ENCODE measurements around the gene FAIM2. TPM values are rescaled to one million over a fixed set of nuclear protein-coding genes. Genes with fewer than 3 reads are reported as not detected.

FAIM2 gene
- total and polyA plus RNA-seq, 7 experiments from 2014 or later: 0.22 to 0.85 TPM; not detected in 5

DNA sequence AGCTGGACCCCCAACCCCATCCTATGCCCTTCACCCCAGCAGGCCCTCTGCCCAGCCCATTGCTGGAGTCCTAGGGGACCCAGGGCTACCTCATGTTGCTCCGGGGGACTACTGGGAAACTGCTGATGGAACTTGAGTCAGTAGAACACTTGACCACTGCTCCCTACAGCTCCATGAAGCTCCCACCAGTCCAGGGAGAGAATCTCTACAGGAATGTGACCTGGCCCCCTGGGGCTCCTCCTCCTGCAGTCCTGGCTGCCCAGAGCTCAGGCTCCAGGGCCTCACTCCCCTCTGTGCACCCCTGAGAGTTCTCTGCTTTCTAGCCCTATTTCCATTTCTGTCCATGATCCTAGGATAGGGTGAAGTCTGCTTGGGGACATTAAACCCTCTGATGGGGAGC, 36.0 kb upstream of the FAIM2 start:
- H3K36me3 ChIP-seq (ENCODE audit: control insufficient read depth in 2 of 3, insufficient read depth in 3 of 3, low read length in 3 of 3): no peaks in the 10 kb centered on the region
- no peaks in the 10 kb centered on the region for H3K9me3 ChIP-seq (ENCODE audit: control insufficient read depth in 2 of 3, low read length in 3 of 3)
- H3K4me1 ChIP-seq (ENCODE audit: control insufficient read depth in 2 of 2, insufficient read depth in 2 of 2, low read length in 2 of 2): no peaks in the 10 kb centered on the region
- Mint-ChIP-seq H3K27me3 (peaks cover 0 to 11% (median 2%) of the 10 kb centered on the region in 5 donors), H3K27ac (no peak overlapping the region), H3K4me1 (peaks cover 0 to 16% (median 0%) of the 10 kb centered on the region in 7 donors), H3K9me3 (no peaks in the 10 kb centered on the region), H3K4me3 (no peak overlapping the region), H3K36me3 (no peaks in the 10 kb centered on the region)
- intact Hi-C loops (cut with micrococcal nuclease): no loop called here
- H3K27ac ChIP-seq (ENCODE audit: low read depth, low read length): no peak overlapping the region
- POLR2A ChIA-PET: no interaction called here
- CTCF ChIA-PET: interaction anchor here (0.6 to 1.7 kb wide), 2 partner anchors 28 to 387 kb away, joined by 6 to 12 read pairs; no protein-coding TSS in a partner anchor
- no peak overlapping the region for H3K4me3 ChIP-seq (ENCODE audit: low read length)
- no peaks in the 10 kb centered on the region for H3K27me3 ChIP-seq (ENCODE audit: control insufficient read depth in 2 of 2, insufficient read depth in 2 of 2, low read length in 2 of 2)
- DNase-seq (no peak), ATAC-seq (no peak)

DNA sequence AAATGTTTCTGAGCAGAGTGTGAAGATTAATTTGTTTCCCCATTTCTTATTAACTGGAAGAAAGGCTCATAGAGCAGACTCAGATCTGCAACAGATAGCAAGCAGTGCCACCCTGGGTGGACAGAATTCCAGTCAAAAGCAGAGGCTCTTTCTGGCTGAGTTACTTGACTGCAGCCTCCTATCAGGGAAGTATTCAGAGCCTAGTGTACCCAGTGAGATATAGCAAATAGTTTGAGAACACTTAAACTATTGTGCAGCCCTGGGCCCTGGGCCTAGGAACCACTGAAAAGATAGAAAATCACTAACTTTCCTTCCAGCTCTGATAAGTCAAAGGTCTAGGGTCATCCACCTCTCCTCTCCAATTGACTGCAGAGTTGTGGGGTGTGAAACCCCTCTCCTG, 35.6 kb upstream of the FAIM2 start:
- CTCF ChIA-PET: interaction anchor here (1.7 kb wide), 1 partner anchor 28 kb away, joined by 6 read pairs; no protein-coding TSS in a partner anchor

DNA sequence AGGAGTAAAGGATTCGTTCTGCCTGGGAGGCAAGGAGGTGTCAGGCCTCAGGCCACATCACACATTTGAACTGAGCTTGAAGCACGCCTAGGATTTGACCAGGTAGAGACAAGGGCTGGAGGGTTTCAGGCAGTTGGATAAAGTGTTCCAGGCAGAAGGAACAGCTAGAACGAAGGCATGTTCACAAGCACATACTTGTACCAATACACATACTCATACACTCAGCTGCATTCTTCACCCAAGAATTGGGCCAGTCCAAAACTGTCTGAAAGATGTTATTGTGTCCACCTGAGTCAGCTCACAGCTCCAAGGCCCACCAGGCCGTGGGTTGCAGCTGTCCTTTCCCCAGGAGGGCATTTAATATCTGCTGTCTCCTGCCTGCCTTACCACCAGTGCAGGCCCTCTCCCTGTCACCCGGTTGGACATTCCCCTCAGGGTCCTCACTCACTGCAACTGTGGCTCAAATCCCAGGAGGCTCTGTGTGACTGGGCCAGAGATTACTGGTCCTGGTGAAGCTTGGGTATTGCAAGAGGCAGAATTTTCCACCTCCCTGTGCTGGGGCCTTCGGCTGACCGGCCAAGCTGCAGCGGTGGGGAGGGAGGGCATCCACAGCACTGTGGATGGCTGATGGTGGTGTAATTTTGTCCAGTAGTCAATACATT, 34.1 kb upstream of the FAIM2 start:
- ChIA-PET POLR2A (no interaction called here), CTCF (no interaction called here)
- intact Hi-C loops (cut with micrococcal nuclease): no loop called here
- Mint-ChIP-seq H3K4me1 (peaks cover 0 to 4% (median 0%) of the 10 kb centered on the region in 7 donors), H3K27me3 (peaks cover 0 to 14% (median 5%) of the 10 kb centered on the region in 5 donors), H3K4me3 (no peak overlapping the region), H3K9me3 (no peaks in the 10 kb centered on the region), H3K27ac (no peak overlapping the region), H3K36me3 (no peaks in the 10 kb centered on the region)
- ATAC-seq (no peak), DNase-seq (no peak)
- H3K27ac ChIP-seq (ENCODE audit: low read depth, low read length): no peak overlapping the region
- H3K36me3 ChIP-seq (ENCODE audit: control insufficient read depth in 2 of 3, insufficient read depth in 3 of 3, low read length in 3 of 3): no peaks in the 10 kb centered on the region
- H3K9me3 ChIP-seq (ENCODE audit: control insufficient read depth in 2 of 3, low read length in 3 of 3): no peaks in the 10 kb centered on the region
- H3K4me3 ChIP-seq (ENCODE audit: low read length): no peak overlapping the region
- no peaks in the 10 kb centered on the region for H3K27me3 ChIP-seq (ENCODE audit: control insufficient read depth in 2 of 2, insufficient read depth in 2 of 2, low read length in 2 of 2)
- H3K4me1 ChIP-seq (ENCODE audit: control insufficient read depth in 2 of 2, insufficient read depth in 2 of 2, low read length in 2 of 2): no peaks in the 10 kb centered on the region

More for the DNA sequence above, 35.6 kb upstream of the FAIM2 start:
- H3K36me3 ChIP-seq (ENCODE audit: control insufficient read depth in 2 of 3, insufficient read depth in 3 of 3, low read length in 3 of 3): no peaks in the 10 kb centered on the region
- H3K27me3 Mint-ChIP-seq: peaks cover 0 to 15% (median 5%) of the 10 kb centered on the region in 5 donors
- POLR2A ChIA-PET: no interaction called here
- H3K36me3 Mint-ChIP-seq: no peaks in the 10 kb centered on the region
- no peak overlapping the region for H3K27ac Mint-ChIP-seq
- no peaks in the 10 kb centered on the region for H3K4me1 ChIP-seq (ENCODE audit: control insufficient read depth in 2 of 2, insufficient read depth in 2 of 2, low read length in 2 of 2)
- H3K27me3 ChIP-seq (ENCODE audit: control insufficient read depth in 2 of 2, insufficient read depth in 2 of 2, low read length in 2 of 2): no peaks in the 10 kb centered on the region
- no peak overlapping the region for H3K27ac ChIP-seq (ENCODE audit: low read depth, low read length)
- ATAC-seq: no peak
- no peaks in the 10 kb centered on the region for H3K9me3 ChIP-seq (ENCODE audit: control insufficient read depth in 2 of 3, low read length in 3 of 3)
- intact Hi-C loops (cut with micrococcal nuclease): no loop called here
- no peak overlapping the region for H3K4me3 Mint-ChIP-seq
- peaks cover 0 to 13% (median 0%) of the 10 kb centered on the region in 7 donors for H3K4me1 Mint-ChIP-seq
- H3K4me3 ChIP-seq (ENCODE audit: low read length): no peak overlapping the region
- H3K9me3 Mint-ChIP-seq: no peaks in the 10 kb centered on the region
- DNase-seq: no peak

DNA sequence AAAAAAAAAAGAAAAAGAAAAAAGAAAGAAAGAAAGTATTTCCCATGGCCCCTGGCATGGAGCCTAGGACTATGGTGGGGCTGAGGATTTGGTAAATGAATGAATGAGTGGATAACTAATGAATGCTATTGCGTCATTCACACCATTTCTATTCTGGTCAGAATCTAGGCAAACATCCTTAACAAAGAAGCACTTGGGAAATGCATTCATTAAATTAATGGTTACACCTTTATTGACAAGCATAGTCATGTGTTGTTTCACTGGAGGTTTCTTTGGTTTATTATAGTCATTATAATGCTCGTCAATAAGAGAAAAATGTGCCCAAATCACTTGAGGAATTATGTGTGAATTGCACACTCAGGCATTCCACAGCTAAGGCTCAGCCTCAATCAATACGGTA, 33.2 kb upstream of the FAIM2 start:
- Histone ChIP-seq H3K27ac (ENCODE audit: low read depth, low read length) (no peak overlapping the region), H3K36me3 (ENCODE audit: control insufficient read depth in 2 of 3, insufficient read depth in 3 of 3, low read length in 3 of 3) (no peaks in the 10 kb centered on the region), H3K4me3 (ENCODE audit: low read length) (no peak overlapping the region), H3K9me3 (ENCODE audit: control insufficient read depth in 2 of 3, low read length in 3 of 3) (no peaks in the 10 kb centered on the region), H3K27me3 (ENCODE audit: control insufficient read depth in 2 of 2, insufficient read depth in 2 of 2, low read length in 2 of 2) (no peaks in the 10 kb centered on the region), H3K4me1 (ENCODE audit: control insufficient read depth in 2 of 2, insufficient read depth in 2 of 2, low read length in 2 of 2) (no peaks in the 10 kb centered on the region)
- Mint-ChIP-seq H3K9me3 (no peaks in the 10 kb centered on the region), H3K27ac (no peak overlapping the region), H3K4me3 (no peak overlapping the region), H3K4me1 (no peaks in the 10 kb centered on the region), H3K36me3 (no peaks in the 10 kb centered on the region), H3K27me3 (peaks cover 0 to 14% (median 5%) of the 10 kb centered on the region in 5 donors)
- DNase-seq: no peak
- intact Hi-C loops (cut with micrococcal nuclease): no loop called here
- CTCF ChIA-PET: no interaction called here
- no peak for ATAC-seq
- POLR2A ChIA-PET: no interaction called here

DNA sequence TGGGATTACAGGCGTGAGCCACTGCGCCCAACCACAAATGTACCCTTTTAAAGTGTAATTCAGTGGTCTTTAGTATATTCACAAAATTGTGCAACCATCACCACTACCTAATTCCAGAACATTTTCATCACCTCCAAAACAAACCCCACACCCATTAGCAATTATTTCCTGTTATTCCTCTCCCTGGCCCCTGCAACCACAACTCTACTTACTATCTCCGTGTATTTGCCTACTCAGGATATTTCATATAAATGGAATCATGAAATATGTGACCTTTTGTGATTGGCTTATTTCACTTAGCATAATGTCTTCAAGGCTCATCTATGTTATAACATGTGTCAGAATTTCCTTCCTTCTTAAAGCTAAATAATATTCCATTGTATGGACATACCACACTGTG, 30.8 kb upstream of the FAIM2 start:
- H3K36me3 ChIP-seq (ENCODE audit: control insufficient read depth in 2 of 3, insufficient read depth in 3 of 3, low read length in 3 of 3): no peaks in the 10 kb centered on the region
- no peak overlapping the region for H3K27ac Mint-ChIP-seq
- no peaks in the 10 kb centered on the region for H3K36me3 Mint-ChIP-seq
- no peaks in the 10 kb centered on the region for H3K4me1 Mint-ChIP-seq
- ChIA-PET POLR2A (no interaction called here), CTCF (no interaction called here)
- H3K4me3 ChIP-seq (ENCODE audit: low read length): no peak overlapping the region
- no peak overlapping the region for H3K27ac ChIP-seq (ENCODE audit: low read depth, low read length)
- H3K4me3 Mint-ChIP-seq: no peak overlapping the region
- peaks cover 0 to 12% (median 5%) of the 10 kb centered on the region in 5 donors for H3K27me3 Mint-ChIP-seq
- intact Hi-C loops (cut with micrococcal nuclease): no loop called here
- DNase-seq (no peak), ATAC-seq (no peak)
- no peaks in the 10 kb centered on the region for H3K27me3 ChIP-seq (ENCODE audit: control insufficient read depth in 2 of 2, insufficient read depth in 2 of 2, low read length in 2 of 2)
- no peaks in the 10 kb centered on the region for H3K9me3 Mint-ChIP-seq
- H3K9me3 ChIP-seq (ENCODE audit: control insufficient read depth in 2 of 3, low read length in 3 of 3): no peaks in the 10 kb centered on the region
- H3K4me1 ChIP-seq (ENCODE audit: control insufficient read depth in 2 of 2, insufficient read depth in 2 of 2, low read length in 2 of 2): no peaks in the 10 kb centered on the region

DNA sequence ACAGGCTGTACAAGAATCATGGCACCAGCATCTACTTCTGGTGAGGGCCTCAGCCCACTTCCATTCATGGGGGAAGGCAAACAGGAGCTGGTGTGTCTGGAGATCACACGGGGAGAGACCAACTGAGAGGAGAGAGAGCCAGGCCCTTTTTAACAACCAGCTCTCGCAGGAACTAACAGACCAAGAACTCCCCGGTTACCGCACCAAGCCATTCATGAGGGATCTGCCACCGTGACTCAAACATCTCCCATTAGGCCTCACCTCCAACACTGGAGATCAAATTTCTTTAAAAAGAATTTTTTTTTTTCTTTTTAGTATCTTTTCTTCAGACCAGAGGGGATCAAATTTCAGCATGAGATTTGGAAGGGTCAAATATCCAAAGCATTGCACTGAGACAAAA, 30.1 kb upstream of the FAIM2 start:
- intact Hi-C loops (cut with micrococcal nuclease): no loop called here
- Mint-ChIP-seq H3K27ac (no peak overlapping the region), H3K4me1 (no peaks in the 10 kb centered on the region), H3K9me3 (no peaks in the 10 kb centered on the region), H3K36me3 (no peaks in the 10 kb centered on the region), H3K4me3 (no peak overlapping the region), H3K27me3 (peaks cover 0 to 12% (median 5%) of the 10 kb centered on the region in 5 donors)
- POLR2A ChIA-PET: no interaction called here
- CTCF ChIA-PET: no interaction called here
- DNase-seq (no peak), ATAC-seq (no peak)
- Histone ChIP-seq H3K27ac (ENCODE audit: low read depth, low read length) (no peak overlapping the region), H3K36me3 (ENCODE audit: control insufficient read depth in 2 of 3, insufficient read depth in 3 of 3, low read length in 3 of 3) (no peaks in the 10 kb centered on the region), H3K9me3 (ENCODE audit: control insufficient read depth in 2 of 3, low read length in 3 of 3) (no peaks in the 10 kb centered on the region), H3K4me3 (ENCODE audit: low read length) (no peak overlapping the region), H3K4me1 (ENCODE audit: control insufficient read depth in 2 of 2, insufficient read depth in 2 of 2, low read length in 2 of 2) (no peaks in the 10 kb centered on the region), H3K27me3 (ENCODE audit: control insufficient read depth in 2 of 2, insufficient read depth in 2 of 2, low read length in 2 of 2) (no peaks in the 10 kb centered on the region)

DNA sequence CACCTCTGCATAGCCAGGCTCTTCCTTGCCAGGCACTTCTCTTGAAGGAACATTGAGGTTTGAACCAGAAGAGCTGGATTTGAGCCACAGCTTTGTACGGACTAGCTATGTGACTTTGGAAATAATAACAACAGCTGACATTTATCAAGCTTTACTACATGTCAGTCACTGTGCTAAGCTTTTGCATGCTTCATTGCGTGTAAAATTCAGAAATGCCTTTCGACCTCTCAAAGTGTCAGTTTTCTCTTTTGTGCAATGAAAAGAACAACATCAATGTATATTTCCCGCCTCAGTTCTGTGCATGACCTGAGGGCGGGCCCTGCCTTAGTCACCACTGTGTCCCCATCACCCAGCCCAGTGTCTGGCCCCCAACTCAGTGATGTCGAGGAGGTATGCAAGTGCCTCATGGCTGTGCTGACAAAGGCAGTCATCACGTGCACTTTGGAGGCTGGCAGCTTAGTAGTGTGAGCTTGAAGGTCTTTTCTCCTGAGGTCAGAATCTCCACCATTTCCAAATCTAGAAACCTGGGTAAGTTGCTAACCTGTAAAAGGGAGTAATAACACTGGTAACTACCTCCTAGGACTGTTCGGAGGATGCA, 28.9 kb upstream of the FAIM2 start:
- intact Hi-C loops (cut with micrococcal nuclease): no loop called here
- H3K9me3 ChIP-seq (ENCODE audit: control insufficient read depth in 2 of 3, low read length in 3 of 3): no peaks in the 10 kb centered on the region
- Mint-ChIP-seq H3K36me3 (no peaks in the 10 kb centered on the region), H3K9me3 (no peaks in the 10 kb centered on the region), H3K4me1 (no peaks in the 10 kb centered on the region), H3K4me3 (no peak overlapping the region), H3K27me3 (peaks cover 0 to 15% (median 5%) of the 10 kb centered on the region in 5 donors), H3K27ac (no peak overlapping the region)
- CTCF ChIA-PET: no interaction called here
- ATAC-seq (no peak), DNase-seq (no peak)
- no peak overlapping the region for H3K27ac ChIP-seq (ENCODE audit: low read depth, low read length)
- no peaks in the 10 kb centered on the region for H3K27me3 ChIP-seq (ENCODE audit: control insufficient read depth in 2 of 2, insufficient read depth in 2 of 2, low read length in 2 of 2)
- H3K4me1 ChIP-seq (ENCODE audit: control insufficient read depth in 2 of 2, insufficient read depth in 2 of 2, low read length in 2 of 2): no peaks in the 10 kb centered on the region
- POLR2A ChIA-PET: no interaction called here
- no peaks in the 10 kb centered on the region for H3K36me3 ChIP-seq (ENCODE audit: control insufficient read depth in 2 of 3, insufficient read depth in 3 of 3, low read length in 3 of 3)
- H3K4me3 ChIP-seq (ENCODE audit: low read length): no peak overlapping the region
